Upper lobe of left lung (tissue), 4 donors: ENCODE measurements around the gene PFN3.

Source experiments
- CTCF ChIP-seq, 6 experiments: fragments of 450-650 bp in 4 of 6; fragments of 200-600 bp in 2 of 6; sonication (generic) in 2 of 6; IDR thresholded peaks; one replicate each; pipeline ENCODE4 v1.5.1; 2016 to 2019; ENCODE audit warnings: antibody characterized with exemption in 6 of 6
- EP300 ChIP-seq, 4 donors: sonication (generic); formaldehyde crosslinking; IDR thresholded peaks; one replicate each; pipeline ENCODE4 v1.5.1; 2017; ENCODE audit warnings: antibody characterized with exemption in 4 of 4, control low read depth in 2 of 4
- POLR2A ChIP-seq, 4 donors: fragments of 450-650 bp; IDR thresholded peaks; one replicate each; pipeline ENCODE4 v1.5.1; 2016 to 2017; ENCODE audit warnings: antibody characterized with exemption in 4 of 4, mild to moderate bottlenecking in 2 of 4
- POLR2AphosphoS5 ChIP-seq, 2 donors: sonication (generic); formaldehyde crosslinking; IDR thresholded peaks; one replicate each; pipeline ENCODE4 v1.5.1; 2017; ENCODE audit warnings: antibody characterized with exemption in 2 of 2

GRCh38 chr5:177366528-177367322 is 33.7 kb downstream of the PFN3 start:
- TF ChIP-seq CTCF (IDR thresholded peaks at IDR 0.05) (peak in 1 of 6 experiments; percentile 4), POLR2AphosphoS5 (IDR thresholded peaks at IDR 0.05) (peak; percentile 28 to 45), EP300 (IDR thresholded peaks at IDR 0.05) (no peak), POLR2A (IDR thresholded peaks at IDR 0.05) (peak in 1 of 4 donors; percentile 36)
